GM21381 (cell line): ENCODE measurements around the gene TPRG1.
A peak's percentile ranks its signal among the peaks of the same experiment; 100 is the strongest.
"Not testable (repeated sequence)": the region's sequence is repeated elsewhere in the genome, so short reads cannot be mapped to it uniquely, and the experiment has no call there.

Experiments used
- ATAC-seq: cut with Tn5 transposase; IDR thresholded peaks from one replicate; pipeline ENCODE4 v1.9.1; 2021; ENCODE audit warnings: mild to moderate bottlenecking, moderate library complexity; ENCODE audit not compliant: unreplicated experiment

The TPRG1 gene

GRCh38 chr3:189307963-189308362, 136.2 kb downstream of the TPRG1 start:
- ATAC-seq, result no peak

- ATAC-seq, result no peak
These were observed 136.8 kb downstream of the TPRG1 start for GRCh38 chr3:189308608-189309007.

GRCh38 chr3:189309400-189309975, 137.7 kb downstream of the TPRG1 start:
- no peak for ATAC-seq

- no peak for ATAC-seq
These were observed 139.8 kb downstream of the TPRG1 start for GRCh38 chr3:189311521-189311920.

- ATAC-seq, result no peak
These were observed 141.1 kb downstream of the TPRG1 start for GRCh38 chr3:189312866-189313265.

GRCh38 chr3:189316296-189317019, 144.7 kb downstream of the TPRG1 start:
- no peak for ATAC-seq

- ATAC-seq, result no peak
These were observed 146.1 kb downstream of the TPRG1 start for GRCh38 chr3:189317911-189318310.

- ATAC-seq, result no peak
These were observed 148.7 kb downstream of the TPRG1 start for GRCh38 chr3:189320511-189320910.

- ATAC-seq, result no peak
These were observed 150.6 kb downstream of the TPRG1 start for GRCh38 chr3:189322339-189322738.

GRCh38 chr3:189324538-189325138, 152.9 kb downstream of the TPRG1 start:
- peak; percentile 100 for ATAC-seq

GRCh38 chr3:189325454-189325853, 153.7 kb downstream of the TPRG1 start:
- no peak for ATAC-seq

- not testable (repeated sequence) for ATAC-seq
These were observed 157.9 kb downstream of the TPRG1 start for GRCh38 chr3:189329630-189330029.

GRCh38 chr3:189330066-189330465, 158.3 kb downstream of the TPRG1 start:
- no peak for ATAC-seq

- ATAC-seq, result no peak
These were observed 159.2 kb downstream of the TPRG1 start for GRCh38 chr3:189331002-189331418.

- ATAC-seq, result no peak
These were observed 162.5 kb downstream of the TPRG1 start for GRCh38 chr3:189334064-189334920.

- ATAC-seq, result no peak
These were observed 165.9 kb downstream of the TPRG1 start for GRCh38 chr3:189337673-189338091.

GRCh38 chr3:189338366-189338765, 166.6 kb downstream of the TPRG1 start:
- ATAC-seq, result no peak

GRCh38 chr3:189339996-189340395, 168.2 kb downstream of the TPRG1 start:
- ATAC-seq, result no peak

- no peak for ATAC-seq
These were observed 169.1 kb downstream of the TPRG1 start for GRCh38 chr3:189340680-189341460.

- ATAC-seq, result no peak
These were observed 171.0 kb downstream of the TPRG1 start for GRCh38 chr3:189342811-189343210.

- ATAC-seq, result no peak
These were observed 173.2 kb downstream of the TPRG1 start for GRCh38 chr3:189344996-189345395.
